ENCODE measurements around the gene CACNA1F. TPM values are rescaled to one million over a fixed set of nuclear protein-coding genes. Genes with fewer than 3 reads are reported as not detected.

CACNA1F gene
- total RNA-seq, 1 donor from 2014 or later: 0.47 TPM

DNA sequence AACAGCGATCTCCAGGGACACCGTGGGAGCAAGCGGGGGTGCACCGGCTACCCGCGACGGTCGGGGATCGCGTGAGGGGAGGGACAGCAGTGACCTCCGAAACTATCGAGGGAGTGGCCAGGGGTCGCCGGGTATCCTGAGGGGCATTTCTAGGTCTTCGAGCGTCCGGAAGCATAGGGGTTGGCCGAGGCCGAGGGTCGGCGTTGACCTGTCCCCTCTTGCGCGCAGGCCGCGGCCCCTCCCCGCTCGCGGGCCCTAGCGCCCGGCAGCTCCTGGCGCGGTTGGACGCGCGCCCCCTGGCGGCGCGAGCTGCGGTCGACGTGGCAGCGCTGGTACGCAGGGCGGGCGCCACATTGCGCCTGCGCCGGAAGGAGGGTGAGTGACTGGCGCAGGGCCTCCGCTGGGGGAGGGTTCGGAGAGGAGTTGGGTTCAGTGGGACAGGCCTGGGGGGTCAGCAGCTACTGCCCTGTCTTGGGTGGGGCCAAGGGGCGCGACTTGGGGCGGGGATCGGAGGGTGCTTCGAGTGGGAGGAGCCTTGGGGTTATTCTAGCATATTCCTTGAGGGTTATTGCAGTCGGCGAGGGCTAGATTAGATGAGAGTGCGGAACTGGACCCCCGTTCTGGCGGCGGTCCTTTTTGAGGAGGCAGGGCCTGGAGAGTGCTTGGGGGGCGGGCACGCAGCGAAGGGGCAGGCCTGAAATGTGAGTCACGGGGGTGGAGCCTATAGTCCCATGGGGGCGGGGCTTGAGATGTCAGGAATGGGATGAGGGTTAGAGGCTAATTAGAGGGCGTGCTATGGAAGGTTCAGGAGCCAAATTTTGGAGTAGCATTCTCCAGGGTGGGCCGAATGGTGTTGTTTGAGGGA is 69.4 kb downstream of the CACNA1F start:
- peak; percentile 82 for DNase-seq
- TF ChIP-seq, protein P1, sequence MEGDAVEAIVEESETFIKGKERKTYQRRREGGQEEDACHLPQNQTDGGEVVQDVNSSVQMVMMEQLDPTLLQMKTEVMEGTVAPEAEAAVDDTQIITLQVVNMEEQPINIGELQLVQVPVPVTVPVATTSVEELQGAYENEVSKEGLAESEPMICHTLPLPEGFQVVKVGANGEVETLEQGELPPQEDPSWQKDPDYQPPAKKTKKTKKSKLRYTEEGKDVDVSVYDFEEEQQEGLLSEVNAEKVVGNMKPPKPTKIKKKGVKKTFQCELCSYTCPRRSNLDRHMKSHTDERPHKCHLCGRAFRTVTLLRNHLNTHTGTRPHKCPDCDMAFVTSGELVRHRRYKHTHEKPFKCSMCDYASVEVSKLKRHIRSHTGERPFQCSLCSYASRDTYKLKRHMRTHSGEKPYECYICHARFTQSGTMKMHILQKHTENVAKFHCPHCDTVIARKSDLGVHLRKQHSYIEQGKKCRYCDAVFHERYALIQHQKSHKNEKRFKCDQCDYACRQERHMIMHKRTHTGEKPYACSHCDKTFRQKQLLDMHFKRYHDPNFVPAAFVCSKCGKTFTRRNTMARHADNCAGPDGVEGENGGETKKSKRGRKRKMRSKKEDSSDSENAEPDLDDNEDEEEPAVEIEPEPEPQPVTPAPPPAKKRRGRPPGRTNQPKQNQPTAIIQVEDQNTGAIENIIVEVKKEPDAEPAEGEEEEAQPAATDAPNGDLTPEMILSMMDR (IDR thresholded peaks at IDR 0.05; ENCODE audit: partially characterized antibody, unreplicated experiment): peak; percentile 84
- Mint-ChIP-seq H3K27me3 (ENCODE audit: unreplicated experiment) (peaks cover 9% of the 10 kb centered on the region), H3K27ac (ENCODE audit: unreplicated experiment) (peak overlapping the region; percentile 92), H3K9me3 (ENCODE audit: unreplicated experiment) (no peaks in the 10 kb centered on the region), H3K4me1 (ENCODE audit: low read depth, unreplicated experiment) (peaks cover 5% of the 10 kb centered on the region), H3K36me3 (ENCODE audit: unreplicated experiment) (no peaks in the 10 kb centered on the region), H3K4me3 (ENCODE audit: unreplicated experiment) (peak overlapping the region; percentile 83)

DNA sequence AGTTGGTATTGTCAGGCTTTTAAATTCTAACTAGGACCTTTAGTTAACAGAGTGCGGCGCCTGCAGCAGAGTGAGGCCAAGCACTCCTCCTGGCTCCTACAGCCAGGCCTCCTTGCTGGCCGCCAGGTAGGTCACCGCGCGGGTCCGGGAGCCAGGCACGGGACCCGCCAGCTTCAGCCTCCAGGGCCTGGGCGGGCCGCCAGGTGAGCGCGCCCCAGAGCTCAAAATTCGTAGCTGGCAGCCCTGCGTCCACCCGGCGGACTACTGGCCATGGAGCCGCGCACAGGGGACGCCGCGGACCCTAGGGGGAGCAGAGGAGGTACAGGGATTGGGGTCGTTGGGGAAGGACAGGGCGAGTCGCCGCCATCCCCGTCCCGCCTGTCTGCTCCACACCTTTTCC is 70.5 kb downstream of the CACNA1F start, which contains the start of gene MAGIX:
Gene MAGIX, plus strand, starts transcription at position 139 of the 400 bp plus-strand sequence. Its CDS starts 132 bp downstream, at position 271.
- Mint-ChIP-seq H3K27ac (ENCODE audit: unreplicated experiment) (no peak within 1 kb of the TSS), H3K4me1 (ENCODE audit: low read depth, unreplicated experiment) (peaks cover 5% of the 10 kb centered on the region), H3K27me3 (ENCODE audit: unreplicated experiment) (peaks cover 9% of the 10 kb centered on the region), H3K36me3 (ENCODE audit: unreplicated experiment) (no peaks in the 10 kb centered on the region), H3K4me3 (ENCODE audit: unreplicated experiment) (peak within 1 kb of the TSS; percentile 64), H3K9me3 (ENCODE audit: unreplicated experiment) (no peaks in the 10 kb centered on the region)
- no peak for DNase-seq
- TF ChIP-seq, protein P1 (IDR thresholded peaks at IDR 0.05; ENCODE audit: partially characterized antibody, unreplicated experiment): no peak

DNA sequence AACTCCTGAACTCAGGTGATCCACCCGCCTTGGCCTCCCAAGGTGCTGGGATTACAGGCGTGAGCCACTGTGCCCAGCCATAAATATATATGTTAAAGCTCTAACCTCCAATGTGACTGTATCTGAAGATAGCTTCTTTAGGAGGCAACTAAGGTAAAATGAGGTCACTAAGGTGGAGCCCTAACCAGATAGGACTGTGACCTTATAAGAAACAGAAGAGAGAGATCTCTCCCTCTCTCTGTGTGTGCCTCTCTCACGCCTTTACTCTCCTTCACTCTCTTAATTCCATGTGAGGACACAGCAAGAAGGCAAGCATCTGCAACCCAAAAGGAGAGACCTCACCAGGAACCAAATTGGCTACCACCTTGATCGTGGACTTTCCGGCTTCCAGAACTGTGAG is 71.5 kb downstream of the CACNA1F start:
- Mint-ChIP-seq H3K27me3 (ENCODE audit: unreplicated experiment) (peaks cover 9% of the 10 kb centered on the region), H3K4me3 (ENCODE audit: unreplicated experiment) (no peak overlapping the region)

DNA sequence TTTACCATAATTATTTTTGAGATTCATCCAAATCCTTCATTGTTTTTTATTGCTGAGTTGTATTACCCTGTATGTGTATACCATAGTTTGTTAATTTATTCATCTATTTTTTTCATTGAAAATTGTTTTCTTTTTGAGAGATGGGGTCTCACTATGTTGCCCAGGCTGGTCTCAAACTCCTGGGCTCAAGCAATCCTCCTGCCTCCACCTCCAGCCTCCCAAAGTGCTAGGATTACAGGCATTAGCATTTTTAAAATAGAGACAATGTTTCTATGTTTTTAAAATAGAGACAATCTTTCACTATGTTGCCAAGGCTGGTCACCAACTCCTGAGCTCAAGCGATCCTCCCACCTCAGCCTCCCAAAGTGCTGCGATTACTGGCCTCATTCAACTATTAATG is 72.2 kb downstream of the CACNA1F start:
- Mint-ChIP-seq H3K36me3 (ENCODE audit: unreplicated experiment) (no peaks in the 10 kb centered on the region), H3K27ac (ENCODE audit: unreplicated experiment) (no peak overlapping the region), H3K9me3 (ENCODE audit: unreplicated experiment) (no peaks in the 10 kb centered on the region), H3K4me3 (ENCODE audit: unreplicated experiment) (no peak overlapping the region), H3K4me1 (ENCODE audit: low read depth, unreplicated experiment) (peaks cover 4% of the 10 kb centered on the region), H3K27me3 (ENCODE audit: unreplicated experiment) (peaks cover 8% of the 10 kb centered on the region)
- TF ChIP-seq, protein P1 (IDR thresholded peaks at IDR 0.05; ENCODE audit: partially characterized antibody, unreplicated experiment): no peak
- no peak for DNase-seq

More for the DNA sequence above, 71.5 kb downstream of the CACNA1F start:
- Mint-ChIP-seq H3K9me3 (ENCODE audit: unreplicated experiment) (no peaks in the 10 kb centered on the region), H3K4me1 (ENCODE audit: low read depth, unreplicated experiment) (peaks cover 4% of the 10 kb centered on the region), H3K36me3 (ENCODE audit: unreplicated experiment) (no peaks in the 10 kb centered on the region), H3K27ac (ENCODE audit: unreplicated experiment) (no peak overlapping the region)
- DNase-seq: no peak
- TF ChIP-seq, protein P1 (IDR thresholded peaks at IDR 0.05; ENCODE audit: partially characterized antibody, unreplicated experiment): no peak

DNA sequence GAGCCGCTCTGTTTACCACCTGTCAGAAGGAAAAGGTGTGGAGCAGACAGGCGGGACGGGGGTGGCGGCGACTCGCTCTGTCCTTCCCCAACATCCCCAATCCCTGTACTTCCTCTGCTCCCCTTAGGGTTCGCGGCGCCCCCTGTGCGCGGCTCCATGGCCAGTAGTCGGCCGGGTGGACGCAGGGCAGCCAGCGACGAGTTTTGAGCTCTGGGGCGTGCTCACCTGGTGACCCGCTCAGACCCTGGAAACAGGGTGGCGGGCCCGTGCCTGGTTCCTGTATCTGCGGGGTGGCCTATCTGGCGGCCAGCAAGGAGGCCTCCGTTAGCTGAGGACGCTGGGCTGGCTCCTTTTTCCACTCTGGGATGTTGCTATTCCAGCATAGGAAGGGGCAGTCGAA is 75.9 kb downstream of the CACNA1F start:
- Mint-ChIP-seq H3K4me3 (ENCODE audit: unreplicated experiment) (no peak overlapping the region), H3K36me3 (ENCODE audit: unreplicated experiment) (no peaks in the 10 kb centered on the region), H3K27me3 (ENCODE audit: unreplicated experiment) (peaks cover 6% of the 10 kb centered on the region), H3K27ac (ENCODE audit: unreplicated experiment) (no peak overlapping the region), H3K4me1 (ENCODE audit: low read depth, unreplicated experiment) (peaks cover 3% of the 10 kb centered on the region), H3K9me3 (ENCODE audit: unreplicated experiment) (peaks cover 2% of the 10 kb centered on the region)
- TF ChIP-seq, protein P1 (IDR thresholded peaks at IDR 0.05; ENCODE audit: partially characterized antibody, unreplicated experiment): no peak
- DNase-seq: no peak

Measured in glutamatergic neuron (in vitro differentiated cells).